GM18867 (cell line): Measurements from ENCODE around the gene HTR1D.
A peak's percentile ranks its signal among the peaks of the same experiment; 100 is the strongest.

Experiments
- ATAC-seq: cut with Tn5 transposase; IDR thresholded peaks from one replicate; pipeline ENCODE4 v1.9.1; 2021; ENCODE audit warnings: mild to moderate bottlenecking, moderate library complexity; ENCODE audit not compliant: unreplicated experiment

The HTR1D gene

GRCh38 chr1:23187637-23188036 lies 29.7 kb downstream of the HTR1D start:
- no peak for ATAC-seq

- no peak for ATAC-seq
Measured at GRCh38 chr1:23185381-23185780, 31.9 kb downstream of the HTR1D start.

- ATAC-seq: no peak
Measured at GRCh38 chr1:23184212-23184934, 32.9 kb downstream of the HTR1D start.

- no peak for ATAC-seq
Measured at GRCh38 chr1:23179862-23180261, 37.4 kb downstream of the HTR1D start.

- ATAC-seq: no peak
Measured at GRCh38 chr1:23178950-23179349, 38.4 kb downstream of the HTR1D start.

- no peak for ATAC-seq
Measured at GRCh38 chr1:23178414-23178813, 38.9 kb downstream of the HTR1D start.

- ATAC-seq: peak; percentile 60
Measured at GRCh38 chr1:23177438-23178380, 39.6 kb downstream of the HTR1D start.

- no peak for ATAC-seq
Measured at GRCh38 chr1:23177031-23177430, 40.3 kb downstream of the HTR1D start.

- no peak for ATAC-seq
Measured at GRCh38 chr1:23174426-23175110, 42.7 kb downstream of the HTR1D start.

GRCh38 chr1:23171181-23171755 lies 46.0 kb downstream of the HTR1D start:
- ATAC-seq: no peak

GRCh38 chr1:23169727-23170335 lies 47.5 kb downstream of the HTR1D start:
- ATAC-seq: no peak

GRCh38 chr1:23169195-23169575 lies 48.1 kb downstream of the HTR1D start:
- ATAC-seq: no peak

- peak; percentile 70 for ATAC-seq
Measured at GRCh38 chr1:23168445-23169194, 48.7 kb downstream of the HTR1D start, which contains the start of gene LUZP1. LUZP1 (minus strand) TSS chr1:23168856.

GRCh38 chr1:23168079-23168444 lies 49.2 kb downstream of the HTR1D start:
- peak; percentile 24 for ATAC-seq

GRCh38 chr1:23167353-23168078 lies 49.8 kb downstream of the HTR1D start:
- peak; percentile 19 for ATAC-seq

- no peak for ATAC-seq
Measured at GRCh38 chr1:23166854-23167253, 50.4 kb downstream of the HTR1D start.

GRCh38 chr1:23163395-23163794 lies 53.9 kb downstream of the HTR1D start:
- ATAC-seq: no peak

GRCh38 chr1:23159963-23160877 lies 57.1 kb downstream of the HTR1D start:
- ATAC-seq: no peak
